ENCODE measurements around the gene AGO3.
"Not testable (repeated sequence)": the region's sequence is repeated elsewhere in the genome, so short reads cannot be mapped to it uniquely, and the experiment has no call there.

Gene AGO3

DNA sequence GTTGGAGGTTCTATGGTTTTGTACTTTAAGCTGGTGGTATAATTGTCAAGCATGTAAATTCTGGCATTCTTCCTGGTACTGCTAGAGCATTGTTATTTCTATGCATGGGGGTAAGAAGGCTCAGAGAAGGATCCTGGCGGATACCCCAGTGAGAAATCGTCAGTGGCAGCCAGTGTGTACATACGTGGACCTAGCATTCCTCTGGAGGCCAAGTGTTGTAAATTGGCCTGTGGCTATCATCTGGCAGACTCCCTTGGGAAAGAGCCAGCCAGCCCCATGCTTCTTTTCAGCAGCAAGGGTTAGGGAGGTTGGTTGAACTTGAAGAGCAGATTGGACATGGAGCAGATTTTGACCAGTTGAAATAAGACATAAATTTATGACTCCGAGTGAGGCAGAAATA, 5.2 kb upstream of the AGO3 start:
- no peak for DNase-seq (ENCODE audit: low read depth)

DNA sequence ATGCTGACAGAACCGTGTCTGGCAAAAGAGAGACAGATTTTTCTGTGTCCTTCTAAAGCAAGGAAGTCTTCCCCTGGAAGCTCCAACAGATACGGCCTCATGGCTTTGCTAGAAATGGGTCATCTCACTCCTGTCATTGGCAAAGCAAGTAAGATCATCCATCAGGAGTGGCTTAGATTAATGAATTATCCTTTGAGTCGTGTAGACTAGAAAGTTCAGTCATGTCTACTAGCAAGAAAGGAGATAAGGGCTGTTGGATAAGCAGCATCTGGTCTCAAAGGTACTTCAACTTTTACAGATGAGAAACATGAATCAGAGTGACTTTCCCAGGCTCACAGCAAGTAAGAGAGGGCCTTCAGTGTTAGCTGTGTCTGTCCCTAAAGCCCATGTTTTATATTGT, 3.4 kb upstream of the AGO3 start:
- DNase-seq (ENCODE audit: low read depth), result no peak

DNA sequence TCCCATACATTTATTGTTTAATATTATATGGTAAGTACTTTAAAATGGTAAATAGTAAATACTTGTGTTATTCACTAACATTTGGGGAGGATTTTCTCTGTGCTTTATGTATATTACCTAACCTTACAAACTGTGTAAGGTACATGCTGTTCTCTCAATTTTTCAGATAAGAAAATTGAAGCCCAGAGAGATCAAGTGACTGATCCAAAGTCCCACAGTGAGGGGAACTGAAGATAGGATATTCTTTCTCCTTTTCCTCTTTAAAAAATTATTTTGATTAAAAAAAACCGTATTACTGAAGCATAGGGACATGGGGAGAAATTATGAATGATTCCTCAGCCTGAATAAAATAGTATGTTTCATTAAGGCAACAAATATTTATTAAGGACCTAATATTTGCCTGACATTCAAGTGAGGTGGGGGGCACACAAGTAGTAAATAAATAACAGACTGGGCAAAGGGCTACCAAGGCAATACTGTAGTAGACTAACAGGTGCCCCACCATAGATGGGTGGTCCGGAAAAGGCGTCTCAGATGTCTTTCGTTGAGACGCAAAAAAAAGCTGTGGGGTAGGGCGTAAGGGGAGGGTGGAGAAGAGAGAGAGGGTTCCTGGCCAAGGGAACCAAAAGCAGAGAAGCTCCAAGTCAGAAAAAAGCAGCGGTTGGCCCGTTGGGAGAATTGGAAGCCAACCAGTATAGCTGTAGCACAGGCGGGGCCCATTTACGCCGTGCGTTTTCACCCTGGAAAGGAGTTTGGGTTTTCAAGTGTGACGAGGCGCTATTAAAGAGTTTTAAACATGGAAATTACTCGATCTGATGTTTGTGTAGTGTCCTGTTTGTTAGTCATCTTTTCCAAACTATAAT, 944 bp upstream of the AGO3 start:
- DNase-seq (ENCODE audit: low read depth), result peak; percentile 14

DNA sequence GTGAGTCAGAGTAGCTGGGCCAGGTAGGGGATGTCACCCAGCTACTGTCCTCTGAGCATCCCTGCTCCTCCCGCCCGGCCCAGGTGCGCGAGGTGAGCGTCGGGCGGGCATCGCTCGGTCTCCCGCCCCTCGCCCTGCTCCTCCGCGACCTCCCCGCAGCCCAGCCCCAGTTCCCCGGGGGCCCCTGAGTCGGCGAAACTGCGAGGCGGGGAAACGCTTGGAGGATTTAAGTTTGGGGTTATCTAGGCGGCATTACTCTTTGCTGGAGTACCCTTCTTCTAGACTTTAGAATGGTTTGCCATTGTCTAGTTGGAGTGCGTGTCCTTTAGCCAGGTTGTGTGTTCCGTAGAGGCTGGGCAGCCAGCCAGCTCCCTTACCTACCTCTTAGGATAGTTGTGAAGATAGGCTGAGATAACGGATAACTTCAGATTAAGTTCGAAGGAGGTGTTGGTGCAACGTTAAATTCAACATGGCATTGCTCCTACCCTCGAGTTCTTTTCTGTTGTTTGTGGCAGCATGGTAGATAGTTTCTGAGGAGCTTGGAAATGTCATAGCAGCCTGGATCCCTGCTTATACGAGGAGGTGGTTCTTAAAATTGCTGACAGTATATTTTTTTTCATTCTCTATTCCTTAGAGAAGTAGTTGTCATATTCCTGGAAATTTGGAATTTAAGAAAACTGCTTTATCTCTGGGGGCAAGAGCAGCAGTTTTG, 697 bp downstream of the AGO3 start:
- DNase-seq (ENCODE audit: low read depth), result no peak

DNA sequence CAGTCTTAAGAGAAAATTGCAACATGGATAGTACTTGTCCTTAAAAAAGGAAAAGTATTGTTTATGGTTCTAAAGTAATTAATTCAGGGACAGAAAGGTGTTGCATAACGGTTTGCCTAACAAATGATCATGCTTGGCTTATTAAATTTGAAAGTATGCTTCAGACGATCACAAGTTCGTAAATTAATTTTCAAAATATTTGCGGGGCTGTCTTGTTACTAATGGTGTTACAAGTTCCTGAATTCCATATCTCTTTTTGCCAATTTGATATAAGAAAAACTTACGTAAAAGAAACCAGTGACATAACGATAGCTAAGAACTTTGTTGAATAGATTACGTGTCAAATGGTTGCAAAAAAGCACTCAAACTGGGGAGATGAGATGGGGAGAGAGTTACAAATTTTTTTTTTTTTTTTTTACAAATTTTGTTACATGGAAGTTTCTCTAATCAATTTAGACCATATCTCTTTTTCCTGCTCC, 1.3 kb downstream of the AGO3 start:
- DNase-seq (ENCODE audit: low read depth), result no peak

DNA sequence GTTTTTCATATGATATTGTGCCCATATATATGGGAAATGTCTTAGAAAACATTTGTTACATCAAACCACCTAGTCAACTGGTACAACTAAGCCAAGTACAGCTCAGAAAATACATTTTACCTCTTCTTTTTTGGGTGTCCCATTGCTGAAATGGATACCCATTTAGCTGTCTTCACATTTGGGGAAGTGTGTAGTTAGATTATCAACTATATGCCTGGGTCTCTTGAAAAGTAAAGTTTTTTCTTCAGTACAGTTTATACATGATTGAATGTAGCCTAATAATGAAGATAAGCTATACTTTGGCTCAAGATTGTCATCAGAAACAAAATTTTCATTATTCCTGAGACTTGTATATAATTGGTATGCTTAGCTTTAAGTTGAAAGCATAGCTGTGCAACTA, 2.0 kb downstream of the AGO3 start:
- DNase-seq (ENCODE audit: low read depth), result no peak

DNA sequence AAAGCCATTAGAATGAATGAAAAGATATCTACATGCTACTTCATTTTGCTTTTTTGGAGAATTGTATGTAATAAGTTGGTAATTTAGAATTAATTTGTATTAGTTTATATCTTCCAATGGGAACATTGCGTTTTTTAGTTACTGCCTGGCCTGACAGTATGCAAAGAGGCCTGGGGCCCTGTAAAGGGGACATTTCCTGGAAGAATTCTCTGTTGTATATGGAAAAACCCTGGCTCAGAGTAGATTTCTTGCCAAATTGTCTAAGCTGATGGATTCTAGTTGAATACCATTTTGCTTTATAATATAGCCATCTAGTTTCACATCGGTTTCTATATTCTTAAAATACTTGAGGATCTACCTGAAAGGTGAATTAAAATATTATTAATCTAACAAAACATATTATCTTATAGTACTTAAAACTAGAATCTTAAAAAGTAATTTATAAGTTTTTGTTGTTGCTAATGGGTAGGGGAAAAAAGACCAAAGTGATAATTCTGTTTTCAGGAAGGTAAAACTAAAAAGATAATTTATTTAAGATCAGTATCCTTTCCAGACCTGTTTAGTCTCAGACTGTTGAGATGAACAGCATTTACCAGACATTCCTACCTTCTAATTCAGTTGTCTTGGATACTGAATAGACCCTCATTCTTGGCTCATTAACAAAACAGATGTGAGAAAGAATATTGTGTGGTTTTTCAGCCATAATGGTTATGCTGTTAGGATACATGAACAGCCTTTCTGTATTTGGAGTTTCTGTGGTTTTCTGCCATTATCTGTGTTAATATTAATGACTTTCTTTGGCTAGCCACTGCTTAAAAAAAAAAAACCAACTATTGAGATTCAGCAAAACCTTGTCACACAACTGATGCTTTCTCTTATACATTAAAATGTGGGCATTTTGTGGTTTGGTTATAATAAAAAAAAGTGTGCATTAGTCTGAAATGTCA, 4.8 kb downstream of the AGO3 start:
- DNase-seq (ENCODE audit: low read depth), result no peak

DNA sequence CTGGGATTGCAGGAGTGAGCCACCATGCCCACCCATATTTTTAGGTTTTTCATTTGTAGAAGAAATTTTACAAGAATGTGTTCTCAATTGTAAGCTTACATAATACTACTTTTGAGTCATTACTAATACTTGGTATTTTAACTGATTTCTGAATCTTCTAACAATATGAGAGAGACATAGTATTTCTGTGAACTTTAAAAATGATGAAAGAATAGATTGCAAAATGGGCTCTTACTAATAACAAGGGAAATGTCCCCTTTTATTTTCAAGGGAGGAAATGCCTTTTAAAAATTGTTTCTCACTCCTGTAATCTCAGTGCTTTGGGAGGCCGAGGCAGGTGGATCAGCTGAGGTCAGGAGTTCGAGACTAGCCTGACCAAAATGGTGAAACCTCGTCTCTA, 5.9 kb downstream of the AGO3 start:
- DNase-seq (ENCODE audit: low read depth), result no peak

DNA sequence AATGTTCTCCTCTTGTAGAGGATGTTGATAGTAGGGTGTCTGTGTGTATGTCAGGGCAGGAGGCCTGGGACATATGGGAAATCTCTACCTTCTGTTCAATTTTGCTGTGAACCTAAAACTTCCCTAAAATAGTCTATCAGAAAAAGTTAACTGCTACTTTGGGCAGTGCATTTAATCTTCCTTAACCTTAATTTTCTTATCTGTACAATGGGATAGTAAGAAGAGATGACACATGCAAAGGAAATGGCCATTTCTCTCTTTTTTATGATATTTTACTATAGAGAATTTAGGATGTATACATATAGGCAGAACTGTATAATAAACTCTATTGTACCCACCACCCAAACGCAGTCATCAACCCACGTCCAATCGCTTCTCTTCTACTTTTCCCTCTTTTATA, 8.6 kb downstream of the AGO3 start:
- DNase-seq (ENCODE audit: low read depth), result no peak

DNA sequence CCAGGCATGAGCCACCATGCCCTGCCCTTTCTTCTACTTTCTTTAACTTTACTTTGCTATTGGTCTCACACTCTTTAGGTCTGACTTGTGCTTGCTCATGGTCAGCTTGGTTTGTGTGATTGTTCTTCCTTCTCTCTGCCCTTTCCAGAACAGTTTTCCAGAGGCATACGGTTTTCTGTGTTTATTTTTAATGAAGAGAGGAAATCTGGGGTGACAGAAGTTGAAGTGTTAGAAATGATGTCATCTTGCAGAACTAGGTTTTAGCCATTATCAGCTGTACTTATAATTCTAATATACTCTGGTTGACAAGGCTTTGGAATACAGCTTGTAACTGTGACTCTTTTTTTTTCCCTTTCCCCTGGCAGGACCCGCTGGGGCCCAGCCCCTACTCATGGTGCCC, 14.4 kb downstream of the AGO3 start:
- DNase-seq (ENCODE audit: low read depth), result no peak

DNA sequence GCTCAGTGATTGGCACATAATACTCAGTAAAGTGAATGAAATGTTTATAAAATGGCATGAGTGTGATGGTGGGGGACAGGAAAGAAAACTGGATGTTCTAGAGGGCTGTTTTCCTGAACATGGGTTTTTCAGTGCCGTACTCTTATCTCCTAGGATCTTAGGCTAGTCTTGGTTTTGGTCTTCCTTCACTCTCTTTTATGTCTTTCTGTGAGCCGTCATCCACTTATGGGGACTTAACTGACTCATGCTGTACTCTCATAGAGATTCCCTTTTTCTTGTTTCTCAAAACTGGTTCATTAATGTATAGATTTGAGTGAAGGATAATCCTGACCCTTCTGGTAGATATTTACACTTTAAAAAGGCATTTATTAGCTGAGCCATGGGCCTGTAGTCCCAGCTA, 16.6 kb downstream of the AGO3 start:
- no peak for DNase-seq (ENCODE audit: low read depth)

DNA sequence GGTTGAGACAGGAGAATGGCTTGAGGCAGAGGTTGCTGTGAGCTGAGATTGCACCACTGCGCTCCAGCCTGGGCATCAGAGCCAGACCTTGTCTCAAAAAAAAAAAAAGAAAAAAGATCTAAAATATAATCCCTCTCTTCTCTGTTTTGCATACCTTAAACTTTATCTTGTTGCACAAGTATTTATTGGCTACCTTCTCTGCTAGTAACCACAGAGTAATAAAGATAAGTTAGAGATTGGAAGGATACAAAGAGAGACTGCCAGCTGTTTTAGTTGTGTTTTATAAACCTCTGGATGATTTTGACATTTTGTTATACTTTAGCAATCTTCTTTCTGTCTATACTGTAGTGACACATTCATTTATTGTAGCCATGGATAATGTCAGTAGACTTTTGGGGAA, 27.7 kb downstream of the AGO3 start:
- no peak for DNase-seq (ENCODE audit: low read depth)

DNA sequence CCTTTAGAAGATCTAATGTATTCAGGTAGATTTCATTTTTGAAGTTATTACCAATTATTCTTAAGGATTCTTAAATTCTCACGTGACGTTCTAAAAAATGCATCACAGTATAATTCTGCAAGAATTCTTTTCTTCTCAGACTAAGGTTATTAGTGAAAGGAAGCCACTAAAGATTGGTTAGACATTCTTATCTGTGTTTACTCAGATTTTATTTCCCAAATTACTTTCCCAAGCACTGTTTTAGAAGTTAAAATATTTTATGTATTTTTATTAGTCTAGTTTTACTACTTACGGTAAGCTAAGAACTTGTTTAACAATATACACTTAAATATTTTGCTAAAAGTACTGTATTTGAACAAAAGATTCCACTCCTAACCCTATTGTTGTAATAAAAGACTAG, 28.4 kb downstream of the AGO3 start:
- DNase-seq (ENCODE audit: low read depth), result no peak

DNA sequence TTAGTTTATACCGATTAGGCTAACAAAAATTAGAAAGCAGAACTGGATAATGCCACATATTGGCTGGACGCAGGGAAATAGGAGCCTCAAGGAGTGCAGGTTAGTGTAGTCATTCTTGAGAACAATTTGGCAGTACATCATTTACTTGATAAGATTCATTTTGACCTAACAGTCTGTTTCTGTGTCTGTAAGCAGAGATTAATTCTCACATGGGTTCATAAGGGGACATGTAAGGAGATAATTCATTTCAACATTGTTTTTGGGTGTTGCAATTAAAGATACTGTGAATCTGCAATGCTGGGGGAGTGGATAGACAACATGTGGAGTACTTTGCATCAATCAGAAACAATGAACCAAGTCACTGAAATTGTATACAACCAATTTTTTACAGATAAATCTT, 32.0 kb downstream of the AGO3 start:
- no peak for DNase-seq (ENCODE audit: low read depth)

DNA sequence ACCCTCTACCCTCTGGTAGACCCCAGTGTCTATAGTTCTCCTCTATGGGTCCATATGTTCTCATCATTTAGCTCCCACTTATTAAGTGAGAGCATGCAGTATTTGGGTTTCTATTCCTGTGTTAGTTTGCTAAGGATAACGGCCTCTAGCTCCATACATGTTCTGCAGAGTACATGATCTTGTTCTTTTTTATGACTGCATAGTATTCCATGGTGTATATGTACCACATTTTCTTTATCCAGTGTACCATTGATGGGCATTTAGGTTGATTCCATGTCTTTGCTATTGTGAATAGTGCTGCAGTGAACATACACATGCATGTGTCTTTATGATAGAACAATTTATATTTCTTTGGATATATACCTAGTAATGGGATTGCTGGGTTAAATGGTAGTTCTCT, 33.4 kb downstream of the AGO3 start:
- not testable (repeated sequence) for DNase-seq (ENCODE audit: low read depth)

DNA sequence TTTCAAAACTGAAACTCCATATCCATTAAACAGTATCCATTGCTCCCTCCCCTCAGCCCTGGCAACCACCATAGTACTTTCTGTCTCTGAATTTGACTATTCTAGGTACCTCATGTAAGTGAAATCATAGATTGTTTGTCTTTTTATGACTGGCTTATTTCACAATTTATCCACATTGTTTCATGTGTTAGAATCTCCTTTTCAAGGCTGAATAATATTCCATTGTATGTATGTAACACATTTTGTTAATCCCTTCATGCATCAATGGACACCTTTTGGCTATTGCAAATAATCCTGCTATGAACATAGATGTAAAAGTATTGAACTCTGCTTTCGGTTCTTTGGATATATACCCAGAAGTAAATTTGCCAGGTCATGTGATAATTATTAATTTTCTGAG, 37.5 kb downstream of the AGO3 start:
- DNase-seq (ENCODE audit: low read depth), result no peak

DNA sequence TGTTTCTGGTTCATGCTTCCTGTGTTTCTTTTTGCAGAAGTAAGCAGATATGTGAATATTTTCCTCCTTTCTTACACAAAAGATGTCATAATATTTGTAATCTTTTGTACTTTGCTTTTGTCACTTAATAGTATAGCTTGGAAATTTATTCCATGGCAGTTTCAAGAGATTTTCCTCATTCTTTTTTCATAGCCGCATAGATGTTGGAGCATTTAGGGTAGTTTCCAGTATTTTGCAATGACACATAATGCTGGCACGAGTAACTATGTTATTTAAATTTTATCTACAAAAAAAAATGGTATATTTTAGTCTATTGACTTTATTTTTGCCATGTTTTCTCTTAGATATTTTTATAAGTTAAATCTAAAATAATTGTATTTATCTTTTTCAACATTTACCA, 40.7 kb downstream of the AGO3 start:
- DNase-seq (ENCODE audit: low read depth), result no peak

DNA sequence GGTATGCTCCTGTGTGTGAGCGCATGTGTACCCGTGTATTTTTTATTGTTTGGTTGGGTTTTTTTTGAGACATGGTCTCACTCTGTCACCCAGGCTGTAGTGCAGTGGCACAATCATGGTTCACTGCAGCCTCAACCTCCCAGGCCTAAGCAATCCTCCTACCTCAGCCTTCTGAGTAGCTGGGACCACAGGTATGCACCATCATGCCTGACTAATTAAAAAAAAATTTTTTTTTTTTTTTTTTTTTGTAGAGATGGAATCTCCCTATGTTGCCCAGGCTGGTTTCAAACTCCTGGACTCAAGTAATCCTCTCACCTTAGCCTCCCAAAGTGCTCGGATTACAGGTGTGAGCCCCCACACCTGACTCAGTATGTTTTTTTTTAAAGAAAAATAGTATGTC, 41.7 kb downstream of the AGO3 start:
- not testable (repeated sequence) for DNase-seq (ENCODE audit: low read depth)

DNA sequence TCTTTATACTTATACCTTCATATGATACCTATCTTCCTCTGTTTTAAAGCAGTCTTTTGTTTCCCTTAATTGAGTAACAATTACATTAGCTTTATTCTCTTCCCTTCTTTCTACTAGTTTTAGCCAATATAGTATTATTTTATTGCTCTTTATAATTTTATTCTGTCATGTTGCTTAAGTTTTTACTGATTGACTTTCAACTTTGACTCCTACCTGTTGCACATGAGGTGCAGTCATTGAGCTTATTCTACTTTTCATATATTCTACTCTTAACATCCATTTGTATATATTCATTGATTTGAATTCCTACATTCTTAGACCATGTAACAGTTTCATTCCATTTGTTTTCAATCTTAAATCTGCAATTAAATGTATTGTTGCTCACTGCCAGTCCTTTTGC, 49.2 kb downstream of the AGO3 start:
- no peak for DNase-seq (ENCODE audit: low read depth)

DNA sequence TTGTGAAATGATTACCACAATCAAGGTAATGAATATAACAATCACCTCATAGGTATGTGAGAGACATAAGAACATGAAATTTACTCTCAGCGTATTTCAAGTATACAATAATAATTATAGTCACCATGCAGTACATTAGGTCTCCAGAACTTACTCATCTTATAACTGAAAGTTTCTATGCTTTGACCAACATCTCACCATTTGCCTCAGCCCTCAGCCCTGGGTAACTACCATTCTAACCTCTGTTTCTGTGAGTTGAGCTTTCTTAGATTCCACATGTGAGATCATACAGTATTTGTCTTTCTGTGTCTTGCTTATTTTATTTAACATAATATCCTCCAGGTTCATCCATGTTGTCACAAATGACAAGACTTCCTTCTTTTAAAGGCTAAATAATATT, 57.3 kb downstream of the AGO3 start:
- no peak for DNase-seq (ENCODE audit: low read depth)

DNA sequence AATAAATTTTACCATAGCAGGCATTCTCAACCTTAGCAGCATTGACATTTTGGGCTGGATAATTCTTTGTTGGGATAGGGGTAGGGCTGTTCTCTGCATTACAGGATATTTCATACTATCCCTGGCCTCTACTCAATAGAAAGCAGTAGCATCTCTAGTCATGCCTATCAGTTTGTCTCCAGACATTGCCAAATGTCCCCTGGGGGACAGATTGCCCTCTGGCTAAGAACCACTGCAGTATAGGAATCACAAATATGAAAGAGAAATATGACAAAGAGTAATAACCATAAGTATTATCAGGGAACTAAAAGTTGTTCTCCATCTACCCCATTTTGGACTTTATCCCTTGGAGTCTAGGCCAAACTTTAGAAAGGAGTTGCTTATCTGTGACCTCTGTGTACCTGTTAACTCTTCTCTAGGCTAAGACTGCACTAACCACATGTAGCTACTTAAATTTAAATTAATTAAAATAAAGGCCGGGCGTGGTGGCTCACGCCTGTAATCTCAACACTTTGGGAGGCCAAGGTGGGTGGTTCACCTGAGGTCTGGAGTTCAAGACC, 76.1 kb downstream of the AGO3 start:
- no peak for DNase-seq (ENCODE audit: low read depth)

DNA sequence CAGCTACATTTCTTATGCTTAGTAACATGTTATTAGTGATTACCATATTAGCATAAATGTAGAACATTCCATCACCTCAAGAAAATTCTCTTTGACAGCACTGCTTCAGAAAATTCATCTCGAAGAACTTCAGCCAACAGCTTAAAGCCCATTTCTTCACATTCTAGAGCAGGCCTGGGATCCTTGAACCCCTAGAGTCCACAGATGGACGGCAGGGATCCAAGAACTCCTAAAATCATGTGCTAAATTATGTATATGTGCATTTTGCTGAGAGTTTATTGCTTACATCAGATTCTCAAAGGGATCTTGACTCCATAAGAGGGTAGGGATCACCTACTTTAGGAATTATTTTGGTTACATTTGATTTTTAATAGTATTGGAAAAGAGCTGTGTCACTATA, 76.8 kb downstream of the AGO3 start:
- no peak for DNase-seq (ENCODE audit: low read depth)
